ENCODE data around the gene XXYLT1.

DNA sequence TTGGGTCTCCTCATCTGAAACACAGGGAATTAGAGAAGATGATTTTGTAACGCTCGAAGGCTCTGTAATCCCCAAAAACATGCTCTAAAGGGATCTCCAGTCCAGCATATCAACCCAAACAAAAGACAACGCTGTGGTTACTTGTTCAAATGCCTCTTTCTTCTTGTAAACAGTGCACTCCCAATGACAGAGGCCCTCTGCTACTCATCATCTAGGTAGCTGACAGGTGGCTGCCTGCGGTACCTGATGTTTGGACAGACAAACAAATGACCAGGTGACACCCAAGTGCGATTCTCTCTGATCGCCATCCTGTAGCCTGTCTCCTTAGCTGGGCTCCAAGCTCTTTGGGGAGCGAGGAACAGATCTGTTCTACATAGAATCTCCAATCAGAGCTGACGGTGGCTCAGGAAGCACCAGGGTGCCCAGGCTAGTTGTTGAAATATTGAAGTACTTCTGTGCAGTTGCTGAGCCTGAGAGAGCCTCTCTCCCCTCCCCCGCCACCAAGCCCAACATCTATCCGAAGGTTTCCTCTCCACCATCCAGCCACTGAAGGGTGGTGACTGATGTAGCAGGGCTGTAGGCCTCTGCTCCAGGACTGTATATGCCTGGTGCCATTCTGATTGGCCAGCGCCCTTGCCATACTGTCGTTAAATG is 238.7 kb downstream of the XXYLT1 start:
- TF ChIP-seq, protein P1, sequence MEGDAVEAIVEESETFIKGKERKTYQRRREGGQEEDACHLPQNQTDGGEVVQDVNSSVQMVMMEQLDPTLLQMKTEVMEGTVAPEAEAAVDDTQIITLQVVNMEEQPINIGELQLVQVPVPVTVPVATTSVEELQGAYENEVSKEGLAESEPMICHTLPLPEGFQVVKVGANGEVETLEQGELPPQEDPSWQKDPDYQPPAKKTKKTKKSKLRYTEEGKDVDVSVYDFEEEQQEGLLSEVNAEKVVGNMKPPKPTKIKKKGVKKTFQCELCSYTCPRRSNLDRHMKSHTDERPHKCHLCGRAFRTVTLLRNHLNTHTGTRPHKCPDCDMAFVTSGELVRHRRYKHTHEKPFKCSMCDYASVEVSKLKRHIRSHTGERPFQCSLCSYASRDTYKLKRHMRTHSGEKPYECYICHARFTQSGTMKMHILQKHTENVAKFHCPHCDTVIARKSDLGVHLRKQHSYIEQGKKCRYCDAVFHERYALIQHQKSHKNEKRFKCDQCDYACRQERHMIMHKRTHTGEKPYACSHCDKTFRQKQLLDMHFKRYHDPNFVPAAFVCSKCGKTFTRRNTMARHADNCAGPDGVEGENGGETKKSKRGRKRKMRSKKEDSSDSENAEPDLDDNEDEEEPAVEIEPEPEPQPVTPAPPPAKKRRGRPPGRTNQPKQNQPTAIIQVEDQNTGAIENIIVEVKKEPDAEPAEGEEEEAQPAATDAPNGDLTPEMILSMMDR (conservative IDR thresholded peaks at IDR 0.05; ENCODE audit: low read depth, low read length) = no peak
- no peak for TF ChIP-seq EZH2 (IDR thresholded peaks at IDR 0.05; ENCODE audit: low read length, unreplicated experiment)
